Heart left ventricle (tissue), 16 donors: ENCODE data around the gene NEU1. TPM values are rescaled to one million over a fixed set of nuclear protein-coding genes. Genes with fewer than 3 reads are reported as not detected.

ENCODE experiments used
- ATAC-seq, 4 donors: fragments of 200-7000 bp; cut with Tn5 transposase; one replicate each; pipeline ENCODE4 v1.9.1; 2020 to 2022; ENCODE audit warnings: moderate library complexity in 4 of 4, mild to moderate bottlenecking in 3 of 4, moderate number of reproducible peaks in 1 of 4
- DNase-seq, 5 donors: peaks; one replicate each; pipeline ENCODE4 v3.0.0-alpha.2; 2020
- H3K27ac ChIP-seq, 12 donors: fragments of 200-600 bp; sonication (generic) in 4 of 12; one replicate each; pipeline versions ENCODE4 v1.5.0 to v1.8.0; 2016 to 2022; ENCODE audit warnings: mild to moderate bottlenecking in 2 of 12
- H3K27me3 ChIP-seq, 9 donors: fragments of 200-600 bp; sonication (generic) in 2 of 9; one replicate each; pipeline versions ENCODE4 v1.5.1 to v1.8.0; 2016 to 2022; ENCODE audit warnings: mild to moderate bottlenecking in 3 of 9
- H3K36me3 ChIP-seq, 9 donors: fragments of 200-600 bp; sonication (generic) in 2 of 9; one replicate each; pipeline versions ENCODE4 v1.5.0 to v1.8.0; 2018 to 2022; ENCODE audit warnings: mild to moderate bottlenecking in 2 of 9
- H3K4me1 ChIP-seq, 12 donors: fragments of 200-600 bp; sonication (generic) in 4 of 12; one replicate each; pipeline versions ENCODE4 v1.5.0 to v1.8.0; 2016 to 2022; ENCODE audit warnings: mild to moderate bottlenecking in 3 of 12
- H3K4me3 ChIP-seq, 12 donors: fragments of 200-600 bp; sonication (generic) in 4 of 12; one replicate each; pipeline versions ENCODE4 v1.5.0 to v1.8.0; 2017 to 2022; ENCODE audit warnings: mild to moderate bottlenecking in 9 of 12, moderate library complexity in 4 of 12
- H3K9me3 ChIP-seq, 12 donors: fragments of 200-600 bp; sonication (generic) in 4 of 12; one replicate each; pipeline versions ENCODE4 v1.5.0 to v1.8.0; 2016 to 2022; ENCODE audit warnings: mild to moderate bottlenecking in 1 of 12
- POLR2A ChIP-seq, 2 donors: fragments of 450-650 bp; IDR thresholded peaks; one replicate each; pipeline ENCODE4 v1.6.1; 2017; ENCODE audit warnings: antibody characterized with exemption in 2 of 2, mild to moderate bottlenecking in 2 of 2, moderate library complexity in 2 of 2
- WGBS, 4 donors: extraction: QIAGEN DNeasy Blood & Tissue Kit in 2 of 4; methylation state at CpG; one replicate each; pipeline versions ENCODE4 v1.1.5 to v1.1.7; 2013 to 2018; 5-methylcytosine and 5-hydroxymethylcytosine counted together
- intact Hi-C, 10 donors: fragments of 100-400 bp; cut with DNase I; formaldehyde crosslinking; loops; one replicate each; pipeline versions ENCODE4 v1.11.1 to v1.14.2; 2022
- polyA plus RNA-seq, 2 donors: library from polyadenylated mRNA; stranded (reverse); fragments of 200-250 nt; gene quantifications; one replicate each; pipeline ENCODE4 v1.2.3, GENCODE V29; 2013
- total RNA-seq, 9 donors: library from RNA; depleted of rRNA in 2 of 9; stranded (reverse); fragments of >200 nt in 2 of 9; fragmentation: NEBNext Ultra II Directional in 3 of 9; extraction: Animal tissue kit (Norgen Biotek cat#: 25700) in 3 of 9; gene quantifications; one replicate each; pipeline versions ENCODE4 v1.1.0 to v1.2.4, GENCODE V29; 2016 to 2023
- TF ChIP-seq, protein P1 (sequence below), 12 donors: fragments of 200-600 bp; sonication (generic) in 4 of 12; IDR thresholded peaks; one replicate each; pipeline versions ENCODE4 v1.5.0 to v1.8.0; 2018 to 2022; ENCODE audit warnings: antibody characterized with exemption in 12 of 12, mild to moderate bottlenecking in 5 of 12
- donor health status: ischemic (EF 13 %, LVEDD 7.1; RV severe dilation, severe dysfunction).
- donor health status: healthy with polysubstance abuse.
- donor health status: DM: no; HTN: yes; CAD: no.
- donor health status: DM: no; HTN: no; CAD: no.
- donor health status: ischemic (EF 25% LVEDD 6.9; RV normal size, moderate dysfunction).
- donor health status: ischemic (EF 25% LVEDD 5.7; RV mildly dilated, moderate dysfunction).
- donor health status: healthy.
- donor health status: DM: yes; HTN: yes; CAD: no.
- donor health status: ischemic (EF 35%, LVEDD 5.7; RV mildly dilated, moderate dysfunction).
- donor health status: nonischemic (EF 11% LVEDD 7.7; RV severe dilation, severe dysfunction).
- donor health status: DM: yes; HTN: yes; CAD: no.
- donor health status: PGD.
- donor health status: ischemic (EF 29% LVEDD 5.4; RV normal size, mild dysfunction).
- donor health status: nonischemic (EF 23%, LVEDD 6.1; RV moderate dilation, normal function).

Gene NEU1
- total and polyA plus RNA-seq, 11 donors: 18.7 to 63.1 (median 27.6) TPM

DNA sequence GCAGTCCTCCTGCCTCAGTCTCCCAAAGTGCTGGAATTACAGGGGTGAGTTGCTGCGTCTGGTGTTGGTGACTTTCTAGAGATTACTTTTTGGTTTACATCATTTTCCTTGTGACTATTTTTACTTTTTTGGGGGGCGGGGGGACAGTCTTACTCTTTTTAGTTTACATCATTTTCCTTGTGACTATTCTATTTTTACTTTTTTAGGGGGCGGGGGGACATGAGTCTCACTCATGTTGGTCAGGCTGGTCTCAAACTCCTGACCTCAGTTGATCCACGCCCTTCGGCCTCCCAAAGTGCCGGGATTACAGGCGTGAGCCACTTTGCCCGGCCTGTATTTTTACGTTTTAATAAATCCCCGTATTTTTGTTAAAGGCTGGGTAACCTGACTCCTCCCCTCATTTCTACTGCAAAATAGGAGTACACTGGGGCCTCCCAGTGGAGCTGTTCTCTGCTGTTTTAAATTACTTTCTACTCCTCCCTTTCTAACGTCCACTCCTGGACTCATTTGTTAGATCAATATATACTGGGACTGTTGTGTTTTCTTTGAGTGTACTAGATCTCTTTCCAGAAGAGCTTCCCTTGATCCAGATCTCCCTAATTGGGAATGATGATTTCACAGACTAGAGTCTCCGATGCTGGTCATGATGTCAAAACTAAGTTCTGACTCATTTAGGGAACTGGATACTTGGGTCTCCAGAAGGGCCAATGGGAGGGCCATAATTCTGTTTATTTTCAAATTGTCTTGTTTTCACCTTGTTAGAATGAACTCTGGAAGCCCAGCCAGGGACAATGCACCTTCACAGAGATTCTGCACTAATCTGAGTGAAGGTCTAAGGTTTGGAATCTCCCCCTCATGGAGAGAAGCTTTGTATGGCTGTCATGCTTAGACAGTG is 25.9 kb downstream of the NEU1 start:
- no peak for DNase-seq
- H3K4me1 ChIP-seq: peaks cover 4 to 58% (median 41%) of the 10 kb centered on the region in 12 donors
- ATAC-seq: no peak
- H3K27me3 ChIP-seq: no peaks in the 10 kb centered on the region
- H3K9me3 ChIP-seq: no peaks in the 10 kb centered on the region
- 22 to 34% (median 30%) methylated on average over 12 of the region's 12 CpGs for WGBS, 4 donors
- peaks cover 0 to 58% (median 46%) of the 10 kb centered on the region in 9 donors for H3K36me3 ChIP-seq
- intact Hi-C loops: loop anchor here in 4 of 10 donors (2.0 to 10.0 kb wide), 5 partner anchors 26 to 292 kb away; partner anchors contain the start of genes ATP6V1G2 (in 1 of the 4), CLIC1 (in 1 of the 4), DDX39B (in 1 of the 4) and EHMT2 (in 1 of the 4)
- peak overlapping the region in 10 of 12 donors; percentile 69 to 97 (median 86) for H3K4me3 ChIP-seq
- H3K27ac ChIP-seq: peak overlapping the region in 10 of 12 donors; percentile 64 to 99 (median 96)
- TF ChIP-seq, protein P1, sequence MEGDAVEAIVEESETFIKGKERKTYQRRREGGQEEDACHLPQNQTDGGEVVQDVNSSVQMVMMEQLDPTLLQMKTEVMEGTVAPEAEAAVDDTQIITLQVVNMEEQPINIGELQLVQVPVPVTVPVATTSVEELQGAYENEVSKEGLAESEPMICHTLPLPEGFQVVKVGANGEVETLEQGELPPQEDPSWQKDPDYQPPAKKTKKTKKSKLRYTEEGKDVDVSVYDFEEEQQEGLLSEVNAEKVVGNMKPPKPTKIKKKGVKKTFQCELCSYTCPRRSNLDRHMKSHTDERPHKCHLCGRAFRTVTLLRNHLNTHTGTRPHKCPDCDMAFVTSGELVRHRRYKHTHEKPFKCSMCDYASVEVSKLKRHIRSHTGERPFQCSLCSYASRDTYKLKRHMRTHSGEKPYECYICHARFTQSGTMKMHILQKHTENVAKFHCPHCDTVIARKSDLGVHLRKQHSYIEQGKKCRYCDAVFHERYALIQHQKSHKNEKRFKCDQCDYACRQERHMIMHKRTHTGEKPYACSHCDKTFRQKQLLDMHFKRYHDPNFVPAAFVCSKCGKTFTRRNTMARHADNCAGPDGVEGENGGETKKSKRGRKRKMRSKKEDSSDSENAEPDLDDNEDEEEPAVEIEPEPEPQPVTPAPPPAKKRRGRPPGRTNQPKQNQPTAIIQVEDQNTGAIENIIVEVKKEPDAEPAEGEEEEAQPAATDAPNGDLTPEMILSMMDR (IDR thresholded peaks at IDR 0.05): peak in 1 of 12 donors; percentile 3
- TF ChIP-seq POLR2A (IDR thresholded peaks at IDR 0.05): no peak

GRCh38 chr6:31836047-31836473 is 26.6 kb downstream of the NEU1 start:
- H3K9me3 ChIP-seq: no peaks in the 10 kb centered on the region
- ATAC-seq (no peak), DNase-seq (no peak)
- TF ChIP-seq, protein P1 (IDR thresholded peaks at IDR 0.05): no peak
- no peak for TF ChIP-seq POLR2A (IDR thresholded peaks at IDR 0.05)
- H3K4me3 ChIP-seq: peak overlapping the region in 11 of 12 donors; percentile 56 to 97 (median 84)
- peaks cover 0 to 52% (median 43%) of the 10 kb centered on the region in 9 donors for H3K36me3 ChIP-seq
- intact Hi-C loops: loop anchor here in 4 of 10 donors (2.0 to 10.0 kb wide), 5 partner anchors 27 to 291 kb away; partner anchors contain the start of genes ATP6V1G2 (in 1 of the 4), CLIC1 (in 1 of the 4), DDX39B (in 1 of the 4) and EHMT2 (in 1 of the 4)
- WGBS, 4 donors: 11 to 49% (median 27%) methylated on average over 14 of the region's 14 CpGs
- no peaks in the 10 kb centered on the region for H3K27me3 ChIP-seq
- peak overlapping the region in 10 of 12 donors; percentile 64 to 99 (median 96) for H3K27ac ChIP-seq
- H3K4me1 ChIP-seq: peaks cover 4 to 65% (median 47%) of the 10 kb centered on the region in 12 donors

DNA sequence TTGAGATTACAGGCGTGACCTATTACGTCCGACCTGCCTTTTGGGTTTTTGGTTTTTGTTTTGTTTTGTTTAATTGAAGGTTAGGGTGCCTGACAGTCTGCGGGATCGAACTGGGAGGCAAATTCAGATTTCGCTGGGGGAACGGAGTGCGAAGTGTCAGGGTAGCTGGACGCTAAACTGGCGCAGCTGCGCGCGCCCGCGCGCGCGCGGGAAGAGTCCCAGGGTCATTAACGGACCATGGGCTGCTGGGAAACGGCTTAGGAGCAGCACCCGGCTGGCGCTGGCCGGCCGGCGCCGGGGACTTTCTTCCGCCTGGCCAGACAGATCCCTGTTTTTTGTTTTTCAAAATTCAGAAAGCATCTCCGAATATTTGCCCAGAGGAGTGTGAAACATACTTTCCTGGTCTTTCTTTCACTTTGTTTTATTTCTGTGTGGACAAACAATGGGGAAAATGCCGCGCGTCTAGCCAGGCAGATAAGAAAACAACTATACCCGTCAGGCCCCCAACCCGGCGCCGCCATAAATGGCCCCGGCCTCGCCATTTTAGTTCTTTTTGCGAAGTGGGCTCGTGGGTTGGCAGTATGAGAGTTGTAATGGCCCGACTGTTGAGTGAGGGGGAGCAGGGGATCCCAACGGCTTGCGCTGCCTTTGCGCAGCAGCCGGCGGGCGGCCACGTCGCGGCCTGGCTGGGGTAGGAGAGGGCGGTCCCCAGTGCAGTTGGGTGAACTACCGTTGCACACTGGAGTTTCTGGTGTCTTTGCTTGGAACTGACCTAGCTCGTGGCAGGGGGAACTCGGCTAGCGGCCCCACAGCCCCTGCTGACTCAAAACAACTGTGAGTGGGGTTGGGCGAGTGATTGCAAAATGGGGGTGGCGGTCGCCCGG is 28.0 kb downstream of the NEU1 start:
- Histone ChIP-seq H3K4me3 (peak overlapping the region; percentile 56 to 97 (median 86)), H3K4me1 (peaks cover 4 to 71% (median 52%) of the 10 kb centered on the region in 12 donors), H3K36me3 (peaks cover 0 to 38% (median 29%) of the 10 kb centered on the region in 9 donors), H3K9me3 (no peaks in the 10 kb centered on the region), H3K27ac (peak overlapping the region; percentile 83 to 99 (median 96)), H3K27me3 (no peaks in the 10 kb centered on the region)
- TF ChIP-seq, protein P1 (IDR thresholded peaks at IDR 0.05): no peak
- TF ChIP-seq POLR2A (IDR thresholded peaks at IDR 0.05): peak; percentile 24 to 59
- WGBS, 4 donors: 0% methylated on average over 57 to 59 of the region's 59 CpGs
- DNase-seq (peak; percentile 90 to 95 (median 92)), ATAC-seq (peak; percentile 90 to 94 (median 90))
- intact Hi-C loops: loop anchor here (2.0 to 10.0 kb wide), 13 partner anchors 28 to 290 kb away; partner anchors contain the start of genes LY6G5C (in 5 of the 10), NEU1 (in 3 of the 10), ATP6V1G2 (in 2 of the 10) and CSNK2B (in 2 of the 10)
